Measurements from ENCODE around the gene CTH.
"Not testable (repeated sequence)": the region's sequence is repeated elsewhere in the genome, so short reads cannot be mapped to it uniquely, and the experiment has no call there.

DNA sequence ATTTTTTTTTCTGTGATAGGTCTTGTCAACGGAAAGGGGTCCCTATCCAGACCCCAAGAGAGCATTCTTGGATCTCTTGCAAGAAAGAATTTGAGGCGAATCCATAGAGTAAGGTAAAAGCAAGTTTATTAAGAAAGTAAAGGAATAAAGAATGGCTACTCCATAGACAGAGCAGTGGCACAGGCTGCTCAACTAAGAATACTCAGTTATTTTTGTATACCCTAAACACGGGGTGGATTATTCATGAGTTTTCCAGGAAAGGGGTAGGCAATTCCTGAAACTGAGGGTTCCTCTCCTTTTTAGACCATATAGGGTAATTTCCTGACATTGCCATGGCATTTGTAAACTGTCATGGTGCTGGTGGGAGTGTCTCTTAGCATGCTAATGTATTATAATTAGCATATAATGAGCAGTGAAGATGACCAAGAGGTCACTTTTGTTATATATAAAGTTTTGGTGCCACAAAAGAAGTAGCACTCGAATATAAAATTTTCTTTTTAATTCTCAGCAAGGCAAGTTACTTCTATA is 44.6 kb upstream of the CTH start:
- not testable (repeated sequence) for TF ChIP-seq SP1 (IDR thresholded peaks at IDR 0.05; ENCODE audit: low read depth); POLR2AphosphoS5 (IDR thresholded peaks at IDR 0.05; ENCODE audit: low read depth, low read length); FOSL1 (IDR thresholded peaks at IDR 0.05; ENCODE audit: low read depth); CEBPB (IDR thresholded peaks at IDR 0.05; ENCODE audit: low read depth); ZNF274 (IDR thresholded peaks at IDR 0.05; ENCODE audit: low read depth, low read length); POLR2A (IDR thresholded peaks at IDR 0.05; ENCODE audit: borderline replicate concordance, extremely low read depth, insufficient read depth, insufficient read length)
- TF ChIP-seq, protein P1, sequence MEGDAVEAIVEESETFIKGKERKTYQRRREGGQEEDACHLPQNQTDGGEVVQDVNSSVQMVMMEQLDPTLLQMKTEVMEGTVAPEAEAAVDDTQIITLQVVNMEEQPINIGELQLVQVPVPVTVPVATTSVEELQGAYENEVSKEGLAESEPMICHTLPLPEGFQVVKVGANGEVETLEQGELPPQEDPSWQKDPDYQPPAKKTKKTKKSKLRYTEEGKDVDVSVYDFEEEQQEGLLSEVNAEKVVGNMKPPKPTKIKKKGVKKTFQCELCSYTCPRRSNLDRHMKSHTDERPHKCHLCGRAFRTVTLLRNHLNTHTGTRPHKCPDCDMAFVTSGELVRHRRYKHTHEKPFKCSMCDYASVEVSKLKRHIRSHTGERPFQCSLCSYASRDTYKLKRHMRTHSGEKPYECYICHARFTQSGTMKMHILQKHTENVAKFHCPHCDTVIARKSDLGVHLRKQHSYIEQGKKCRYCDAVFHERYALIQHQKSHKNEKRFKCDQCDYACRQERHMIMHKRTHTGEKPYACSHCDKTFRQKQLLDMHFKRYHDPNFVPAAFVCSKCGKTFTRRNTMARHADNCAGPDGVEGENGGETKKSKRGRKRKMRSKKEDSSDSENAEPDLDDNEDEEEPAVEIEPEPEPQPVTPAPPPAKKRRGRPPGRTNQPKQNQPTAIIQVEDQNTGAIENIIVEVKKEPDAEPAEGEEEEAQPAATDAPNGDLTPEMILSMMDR (IDR thresholded peaks at IDR 0.05 in 2 of 3, conservative IDR thresholded peaks at IDR 0.05 in 1 of 3; ENCODE audit: borderline replicate concordance in 1 of 3, insufficient read depth in 1 of 3, low read depth in 2 of 3, low read length in 2 of 3) = not testable (repeated sequence)
- TF ChIP-seq, protein P2, sequence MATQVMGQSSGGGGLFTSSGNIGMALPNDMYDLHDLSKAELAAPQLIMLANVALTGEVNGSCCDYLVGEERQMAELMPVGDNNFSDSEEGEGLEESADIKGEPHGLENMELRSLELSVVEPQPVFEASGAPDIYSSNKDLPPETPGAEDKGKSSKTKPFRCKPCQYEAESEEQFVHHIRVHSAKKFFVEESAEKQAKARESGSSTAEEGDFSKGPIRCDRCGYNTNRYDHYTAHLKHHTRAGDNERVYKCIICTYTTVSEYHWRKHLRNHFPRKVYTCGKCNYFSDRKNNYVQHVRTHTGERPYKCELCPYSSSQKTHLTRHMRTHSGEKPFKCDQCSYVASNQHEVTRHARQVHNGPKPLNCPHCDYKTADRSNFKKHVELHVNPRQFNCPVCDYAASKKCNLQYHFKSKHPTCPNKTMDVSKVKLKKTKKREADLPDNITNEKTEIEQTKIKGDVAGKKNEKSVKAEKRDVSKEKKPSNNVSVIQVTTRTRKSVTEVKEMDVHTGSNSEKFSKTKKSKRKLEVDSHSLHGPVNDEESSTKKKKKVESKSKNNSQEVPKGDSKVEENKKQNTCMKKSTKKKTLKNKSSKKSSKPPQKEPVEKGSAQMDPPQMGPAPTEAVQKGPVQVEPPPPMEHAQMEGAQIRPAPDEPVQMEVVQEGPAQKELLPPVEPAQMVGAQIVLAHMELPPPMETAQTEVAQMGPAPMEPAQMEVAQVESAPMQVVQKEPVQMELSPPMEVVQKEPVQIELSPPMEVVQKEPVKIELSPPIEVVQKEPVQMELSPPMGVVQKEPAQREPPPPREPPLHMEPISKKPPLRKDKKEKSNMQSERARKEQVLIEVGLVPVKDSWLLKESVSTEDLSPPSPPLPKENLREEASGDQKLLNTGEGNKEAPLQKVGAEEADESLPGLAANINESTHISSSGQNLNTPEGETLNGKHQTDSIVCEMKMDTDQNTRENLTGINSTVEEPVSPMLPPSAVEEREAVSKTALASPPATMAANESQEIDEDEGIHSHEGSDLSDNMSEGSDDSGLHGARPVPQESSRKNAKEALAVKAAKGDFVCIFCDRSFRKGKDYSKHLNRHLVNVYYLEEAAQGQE (IDR thresholded peaks at IDR 0.05; ENCODE audit: low read depth) = not testable (repeated sequence)
- TF ChIP-seq, protein P3, sequence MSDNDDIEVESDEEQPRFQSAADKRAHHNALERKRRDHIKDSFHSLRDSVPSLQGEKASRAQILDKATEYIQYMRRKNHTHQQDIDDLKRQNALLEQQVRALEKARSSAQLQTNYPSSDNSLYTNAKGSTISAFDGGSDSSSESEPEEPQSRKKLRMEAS (IDR thresholded peaks at IDR 0.05) = not testable (repeated sequence)
